ENCODE measurements around the gene SRSF7.
A peak's percentile ranks its signal among the peaks of the same experiment; 100 is the strongest.
"Not testable (repeated sequence)": the region's sequence is repeated elsewhere in the genome, so short reads cannot be mapped to it uniquely, and the experiment has no call there.

Gene SRSF7

DNA sequence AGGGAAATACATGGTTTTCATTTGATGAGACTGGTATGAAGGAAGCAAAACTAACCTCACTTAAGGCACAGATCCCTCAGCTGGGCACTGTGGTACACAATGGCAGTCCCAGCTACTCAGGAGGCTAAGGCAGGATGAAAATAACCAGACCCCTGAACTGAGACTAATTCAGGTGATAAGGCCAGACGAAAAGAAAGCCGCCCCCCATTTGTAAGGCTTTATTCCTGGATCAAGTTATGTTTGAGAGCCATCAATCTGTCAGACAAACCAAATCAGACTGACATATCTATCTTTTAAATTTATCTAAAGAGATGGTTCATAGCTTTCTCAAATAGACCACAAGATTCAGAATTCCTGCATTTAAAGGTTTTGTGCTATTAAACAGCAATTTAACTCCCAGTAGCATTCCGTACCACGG is 4.1 kb downstream of the SRSF7 start:
- no peak for ATAC-seq
- peaks cover 56% of the 10 kb centered on the region for H3K4me1 Mint-ChIP-seq
- no peaks in the 10 kb centered on the region for H3K27me3 Mint-ChIP-seq
- H3K9me3 Mint-ChIP-seq: no peaks in the 10 kb centered on the region
- H3K36me3 Mint-ChIP-seq: peaks cover 66% of the 10 kb centered on the region
- H3K4me3 Mint-ChIP-seq: no peak overlapping the region
- H3K27ac Mint-ChIP-seq: peak overlapping the region; percentile 99

DNA sequence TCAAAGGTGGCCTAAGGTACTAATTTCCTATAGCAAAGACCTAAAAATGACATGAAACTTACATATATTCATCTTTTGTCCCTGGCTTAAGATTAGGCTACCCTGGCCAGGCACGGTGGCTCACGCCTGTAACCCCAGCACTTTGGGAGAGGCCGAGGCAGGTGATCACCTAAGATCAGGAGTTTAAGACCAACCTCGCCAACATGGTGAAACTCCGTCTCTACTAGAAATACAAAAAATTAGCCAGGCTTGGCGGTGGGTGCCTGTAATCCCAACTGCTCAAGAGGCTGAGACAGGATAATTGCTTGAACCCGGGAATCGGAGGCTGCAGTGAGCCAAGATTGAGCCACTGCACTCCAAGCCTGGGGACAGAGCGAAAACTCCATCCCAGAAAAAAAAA is 5.9 kb downstream of the SRSF7 start:
- H3K9me3 Mint-ChIP-seq: no peaks in the 10 kb centered on the region
- no peak for ATAC-seq
- H3K27ac Mint-ChIP-seq: no peak overlapping the region
- H3K4me1 Mint-ChIP-seq: peaks cover 52% of the 10 kb centered on the region
- H3K27me3 Mint-ChIP-seq: no peaks in the 10 kb centered on the region
- H3K4me3 Mint-ChIP-seq: no peak overlapping the region
- peaks cover 57% of the 10 kb centered on the region for H3K36me3 Mint-ChIP-seq

DNA sequence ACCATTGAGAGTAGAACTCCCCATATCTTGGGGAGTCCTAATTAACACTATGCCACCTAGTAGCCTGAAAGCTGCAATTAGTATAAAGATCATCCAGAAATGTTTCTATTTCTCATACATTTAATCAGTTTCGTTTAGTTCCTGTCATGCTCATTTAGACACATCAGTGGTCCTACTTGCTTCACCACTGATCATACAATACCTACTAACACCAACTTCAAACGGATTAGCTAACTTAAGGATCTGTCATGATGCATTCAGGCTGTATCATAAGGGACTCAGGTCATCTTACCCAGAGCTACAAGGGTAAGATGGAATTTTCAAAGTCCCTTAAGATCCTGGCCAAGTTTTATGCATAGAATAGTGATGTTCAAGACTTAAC is 6.8 kb downstream of the SRSF7 start:
- Mint-ChIP-seq H3K4me1 (peaks cover 50% of the 10 kb centered on the region), H3K9me3 (no peaks in the 10 kb centered on the region), H3K27me3 (no peaks in the 10 kb centered on the region), H3K36me3 (peaks cover 57% of the 10 kb centered on the region), H3K4me3 (no peak overlapping the region), H3K27ac (no peak overlapping the region)
- ATAC-seq: no peak

DNA sequence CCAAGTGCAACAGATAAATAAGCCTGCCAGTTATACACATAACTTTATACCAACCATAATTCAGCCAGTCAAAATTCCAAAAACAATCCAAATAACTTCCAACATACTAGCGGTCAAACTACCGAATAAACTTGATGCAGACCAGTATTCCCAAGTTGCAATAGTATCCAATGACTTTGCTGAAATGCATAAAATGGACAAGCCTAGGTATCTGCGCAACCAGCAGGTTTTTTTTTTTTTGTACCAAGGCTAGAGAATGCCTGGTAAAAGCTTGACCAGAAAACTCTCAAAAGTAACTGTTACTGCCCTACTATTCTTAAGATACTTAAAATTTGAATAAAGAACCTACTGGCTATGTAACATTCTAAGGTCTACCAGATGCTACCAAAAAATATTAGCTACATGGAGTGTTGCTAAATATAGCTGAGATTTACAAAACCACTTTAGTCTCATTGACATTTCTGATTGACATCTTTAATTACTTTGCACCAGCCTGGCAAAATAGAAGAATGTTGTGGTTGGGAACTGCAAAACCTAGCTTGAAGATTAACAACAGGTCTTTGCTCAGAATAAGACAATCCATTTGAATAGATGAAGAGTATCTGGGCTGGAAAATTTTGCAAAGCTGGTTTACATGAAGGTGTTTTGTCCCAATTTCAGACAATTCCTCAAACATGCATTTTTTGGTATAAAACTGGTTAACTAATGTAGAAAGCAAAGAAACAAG is 7.3 kb downstream of the SRSF7 start:
- H3K27ac Mint-ChIP-seq: no peak overlapping the region
- H3K27me3 Mint-ChIP-seq: no peaks in the 10 kb centered on the region
- H3K4me3 Mint-ChIP-seq: no peak overlapping the region
- no peaks in the 10 kb centered on the region for H3K9me3 Mint-ChIP-seq
- H3K36me3 Mint-ChIP-seq: peaks cover 58% of the 10 kb centered on the region
- peaks cover 50% of the 10 kb centered on the region for H3K4me1 Mint-ChIP-seq
- ATAC-seq: no peak

DNA sequence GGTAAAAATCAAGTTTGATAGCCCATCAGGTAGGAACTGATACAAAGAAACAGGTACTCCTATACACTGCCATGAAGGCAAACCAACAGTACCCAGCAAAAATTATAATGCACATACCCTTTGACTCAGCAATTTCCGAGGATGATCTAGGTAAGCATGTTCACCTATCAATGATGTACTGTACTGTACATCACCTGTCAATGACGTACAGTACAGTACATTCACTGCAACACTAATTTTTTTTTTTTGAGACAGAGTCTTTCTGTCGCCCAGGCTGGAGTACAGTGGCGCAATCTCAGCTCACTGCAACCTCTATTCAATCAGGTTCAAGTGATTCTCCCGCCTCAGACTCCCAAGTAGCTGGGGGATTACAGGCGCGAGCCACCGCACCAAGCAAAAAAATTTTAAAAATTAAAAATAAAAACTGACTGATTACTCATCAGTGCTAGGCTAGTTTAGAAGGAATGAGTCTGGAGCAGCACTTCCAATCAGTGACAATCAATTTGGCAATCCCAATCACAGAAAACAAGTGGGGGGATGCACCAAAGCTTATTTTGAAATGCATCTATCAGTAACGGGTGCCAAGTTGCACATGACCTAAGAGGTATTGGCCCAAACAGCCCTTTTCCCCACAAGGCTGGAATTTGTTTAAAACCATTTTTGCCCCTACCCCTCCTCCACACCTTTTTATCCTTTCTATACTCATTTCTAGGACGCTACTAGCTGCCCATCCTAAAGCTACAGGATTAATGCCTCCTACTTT is 8.2 kb downstream of the SRSF7 start:
- Mint-ChIP-seq H3K27me3 (no peaks in the 10 kb centered on the region), H3K36me3 (peaks cover 58% of the 10 kb centered on the region), H3K4me1 (peaks cover 47% of the 10 kb centered on the region), H3K9me3 (no peaks in the 10 kb centered on the region), H3K27ac (no peak overlapping the region), H3K4me3 (no peak overlapping the region)
- no peak for ATAC-seq

DNA sequence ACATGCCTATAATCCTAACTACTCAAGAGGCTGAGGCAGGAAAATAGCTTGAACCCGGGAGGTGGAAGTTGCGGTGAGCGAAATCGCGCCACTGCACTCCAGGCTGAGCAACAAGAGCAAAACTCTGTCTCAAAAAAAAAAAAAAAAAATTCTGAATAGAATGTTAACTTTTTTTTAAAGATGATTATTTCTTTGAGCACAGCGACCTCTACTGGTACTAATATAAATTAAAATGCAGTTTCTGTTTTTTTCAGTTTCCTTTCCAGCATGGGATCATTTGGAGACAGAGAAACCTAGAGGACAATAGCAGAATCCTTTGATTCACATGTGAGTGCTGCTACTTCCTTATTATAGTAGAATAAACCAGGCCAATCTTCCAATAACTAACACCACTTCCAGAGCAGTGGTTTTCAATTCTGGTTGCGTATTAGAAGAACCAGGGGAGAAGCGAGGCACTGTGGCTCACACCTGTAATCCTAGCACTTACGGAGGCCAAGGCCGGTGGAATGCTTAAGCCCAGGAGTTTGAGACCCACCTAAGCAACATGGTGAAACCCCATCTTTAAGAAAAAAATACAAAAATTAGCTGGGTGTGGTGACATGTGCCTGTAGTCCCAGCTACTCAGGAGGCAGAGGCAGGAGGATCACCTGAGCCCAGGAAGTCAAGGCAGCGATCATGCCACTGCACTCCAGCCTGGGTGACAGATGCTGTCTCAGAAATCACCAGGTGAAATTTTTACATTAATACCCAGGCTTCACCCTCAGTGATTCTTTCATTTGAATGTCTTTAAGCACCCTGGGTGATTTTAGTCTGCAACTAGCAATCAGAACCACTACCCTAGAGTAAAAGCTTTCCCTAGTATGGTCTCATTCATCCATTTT is 10.1 kb downstream of the SRSF7 start:
- no peaks in the 10 kb centered on the region for H3K27me3 Mint-ChIP-seq
- H3K27ac Mint-ChIP-seq: no peak overlapping the region
- peaks cover 57% of the 10 kb centered on the region for H3K36me3 Mint-ChIP-seq
- peaks cover 29% of the 10 kb centered on the region for H3K4me1 Mint-ChIP-seq
- no peak overlapping the region for H3K4me3 Mint-ChIP-seq
- no peaks in the 10 kb centered on the region for H3K9me3 Mint-ChIP-seq
- ATAC-seq: no peak

DNA sequence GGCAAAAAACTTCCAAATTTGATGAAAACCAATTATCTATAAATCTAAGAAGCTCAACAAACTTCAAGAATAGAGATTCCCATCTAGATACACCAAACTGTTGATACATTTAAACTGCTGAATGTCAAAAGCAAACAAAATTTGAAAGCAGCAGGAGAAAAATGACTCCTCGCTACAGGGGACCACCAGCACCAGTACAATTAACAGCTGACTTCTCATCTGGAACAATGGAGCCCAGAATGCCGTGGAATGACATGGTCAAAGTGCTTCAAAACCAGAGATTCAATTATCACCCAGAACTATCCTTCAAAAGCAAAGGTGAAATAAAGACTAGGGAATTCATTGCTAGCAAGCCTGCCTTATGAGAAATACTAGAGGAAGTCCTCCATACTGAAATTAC is 11.6 kb downstream of the SRSF7 start:
- H3K36me3 Mint-ChIP-seq: peaks cover 49% of the 10 kb centered on the region
- peaks cover 18% of the 10 kb centered on the region for H3K4me1 Mint-ChIP-seq
- no peak for ATAC-seq
- no peak overlapping the region for H3K4me3 Mint-ChIP-seq
- H3K27me3 Mint-ChIP-seq: no peaks in the 10 kb centered on the region
- peak overlapping the region; percentile 30 for H3K27ac Mint-ChIP-seq
- H3K9me3 Mint-ChIP-seq: no peaks in the 10 kb centered on the region

DNA sequence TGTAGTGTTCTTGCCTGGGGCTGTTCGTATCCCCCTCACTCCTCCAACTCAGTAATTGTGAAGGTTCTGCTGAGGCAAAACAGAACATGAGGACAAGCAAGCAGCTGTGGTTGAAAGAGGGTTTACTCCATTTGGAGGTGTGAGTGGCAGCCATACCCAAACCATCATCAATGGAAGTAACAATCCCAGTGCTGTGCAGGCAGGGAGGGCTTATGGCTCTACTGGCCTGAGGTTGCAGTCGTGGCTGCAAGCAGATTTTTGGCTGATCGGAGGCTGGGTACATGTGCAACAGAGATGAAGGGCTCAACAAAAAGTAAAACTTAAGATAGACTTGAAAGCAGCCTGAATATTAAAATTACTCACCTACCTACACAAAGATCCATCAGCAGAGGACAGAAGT is 13.2 kb downstream of the SRSF7 start:
- Mint-ChIP-seq H3K9me3 (no peaks in the 10 kb centered on the region), H3K27me3 (no peaks in the 10 kb centered on the region), H3K4me1 (peaks cover 18% of the 10 kb centered on the region), H3K27ac (no peak overlapping the region), H3K4me3 (no peak overlapping the region), H3K36me3 (peaks cover 53% of the 10 kb centered on the region)
- no peak for ATAC-seq

DNA sequence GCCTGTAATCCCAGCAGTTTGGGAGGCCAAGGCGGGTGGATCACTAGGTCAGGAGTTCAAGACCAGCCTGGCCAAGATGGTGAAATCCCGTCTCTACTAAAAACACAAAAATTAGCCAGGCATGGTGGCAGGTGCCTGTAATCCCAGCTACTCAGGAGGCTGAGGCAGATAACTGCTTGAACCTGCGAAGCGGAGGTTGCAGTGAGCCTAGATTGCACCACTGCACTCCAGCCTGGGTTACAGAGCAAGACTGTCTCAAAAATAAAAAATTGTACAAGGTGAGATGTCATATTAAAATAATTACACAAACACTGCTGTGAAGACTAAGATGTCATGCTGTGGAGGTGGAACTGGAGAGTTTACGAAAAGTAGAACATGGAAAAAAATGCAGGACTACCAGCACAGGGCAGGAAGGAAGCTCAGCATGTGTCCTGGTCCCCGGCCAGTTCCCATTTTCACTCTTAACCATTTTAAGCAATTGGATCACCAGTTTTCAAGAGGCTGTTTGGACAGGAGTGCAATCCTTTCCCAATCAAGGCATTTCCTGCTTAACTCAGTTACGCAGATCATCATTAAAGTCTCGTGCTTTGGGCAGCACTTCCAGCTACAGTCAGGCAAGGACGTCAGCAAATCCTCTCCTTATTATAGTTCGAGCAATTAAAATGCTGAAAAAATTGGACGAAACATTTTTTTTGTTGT is 14.0 kb downstream of the SRSF7 start:
- ATAC-seq, H3K27me3 Mint-ChIP-seq, H3K9me3 Mint-ChIP-seq, H3K27ac Mint-ChIP-seq, H3K4me3 Mint-ChIP-seq: not testable (repeated sequence)
- H3K36me3 Mint-ChIP-seq: peaks cover 53% of the 10 kb centered on the region
- H3K4me1 Mint-ChIP-seq: peaks cover 18% of the 10 kb centered on the region

DNA sequence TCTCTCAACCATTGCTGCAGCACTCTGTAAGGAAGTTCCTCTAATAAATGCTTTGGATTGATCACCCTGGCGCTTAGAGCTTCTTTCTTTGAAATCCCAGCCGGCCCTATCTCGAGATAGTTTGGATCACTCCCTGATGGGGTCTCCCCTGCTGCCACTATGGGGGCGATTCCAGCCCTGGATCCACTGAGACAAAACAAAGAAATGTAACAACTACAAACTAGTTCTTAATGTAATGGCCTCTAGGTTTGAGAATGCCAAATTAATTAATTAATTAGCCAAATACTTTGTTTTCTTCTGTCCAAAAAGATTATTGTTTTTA is 15.2 kb downstream of the SRSF7 start:
- H3K9me3 Mint-ChIP-seq: no peaks in the 10 kb centered on the region
- ATAC-seq: no peak
- no peak overlapping the region for H3K4me3 Mint-ChIP-seq
- H3K36me3 Mint-ChIP-seq: peaks cover 61% of the 10 kb centered on the region
- H3K4me1 Mint-ChIP-seq: peaks cover 18% of the 10 kb centered on the region
- H3K27me3 Mint-ChIP-seq: no peaks in the 10 kb centered on the region
- H3K27ac Mint-ChIP-seq: no peak overlapping the region

DNA sequence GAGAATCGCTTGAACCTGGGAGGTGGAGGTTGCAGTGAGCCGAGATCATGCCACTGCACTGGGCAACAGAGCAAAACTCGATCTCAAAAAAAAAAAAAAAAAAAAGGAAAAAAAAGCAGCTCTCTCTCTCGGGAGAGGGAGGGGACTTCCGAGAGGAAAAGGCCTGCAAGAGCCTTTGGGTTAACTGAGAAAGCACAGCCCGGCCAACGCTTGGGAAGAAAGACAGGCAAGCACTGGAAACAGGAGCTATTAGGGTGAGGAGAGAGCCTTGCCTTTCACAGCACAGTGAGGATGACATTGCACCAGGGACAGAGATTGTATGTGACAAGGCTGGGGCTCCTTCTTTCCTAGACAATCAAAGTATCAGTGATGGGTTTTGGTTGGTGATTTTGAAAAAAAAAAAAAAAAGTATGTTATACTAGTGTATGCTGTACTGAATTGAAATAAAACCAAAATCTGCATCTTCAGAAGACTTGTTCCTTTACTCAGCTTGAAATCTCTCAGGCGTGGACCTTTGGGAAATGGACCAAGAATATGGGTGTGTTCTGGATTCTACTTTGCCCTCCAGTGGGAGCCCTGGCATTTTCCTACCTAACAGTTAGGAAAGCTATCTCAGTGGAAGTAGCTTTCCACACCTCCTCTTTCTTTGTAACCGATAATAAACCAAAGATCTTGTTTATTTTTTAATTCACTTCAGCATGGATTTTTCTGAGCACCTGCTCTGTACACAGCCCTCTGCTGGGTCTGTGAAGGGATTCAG is 16.7 kb downstream of the SRSF7 start:
- Mint-ChIP-seq H3K4me1 (peaks cover 12% of the 10 kb centered on the region), H3K36me3 (peaks cover 63% of the 10 kb centered on the region), H3K4me3 (no peak overlapping the region), H3K9me3 (no peaks in the 10 kb centered on the region), H3K27me3 (no peaks in the 10 kb centered on the region), H3K27ac (no peak overlapping the region)
- no peak for ATAC-seq

DNA sequence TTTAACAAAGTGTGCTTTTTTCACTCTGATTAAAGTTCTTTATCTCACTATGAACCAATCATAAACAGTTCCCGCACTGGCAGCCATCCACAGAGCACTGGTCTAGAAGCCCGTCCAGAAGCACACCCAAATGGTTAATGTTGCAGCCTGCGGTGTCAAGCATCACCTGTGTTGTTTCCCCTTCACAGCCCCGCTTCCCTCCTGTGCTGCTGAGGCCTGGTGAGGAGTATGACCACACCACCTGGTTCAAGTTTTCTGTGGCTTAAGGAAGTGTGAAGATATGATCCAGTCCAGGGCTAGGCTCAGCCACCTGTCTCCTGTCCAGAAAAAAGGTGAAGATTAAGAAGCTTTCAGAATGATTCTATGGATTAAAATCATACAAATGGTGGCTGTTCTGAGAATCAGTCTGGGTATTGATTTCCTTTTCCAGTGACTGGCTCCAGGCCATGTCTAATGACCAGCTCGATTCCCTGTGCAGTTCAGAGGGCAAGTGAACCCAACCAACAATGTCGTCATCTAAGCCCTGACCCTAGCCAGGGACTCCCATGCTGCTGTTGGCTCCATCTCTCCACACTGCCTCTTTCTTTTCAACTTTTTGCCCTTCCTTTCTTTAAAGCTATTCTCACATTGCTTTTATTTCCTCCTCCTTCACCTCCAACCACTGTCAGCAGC is 17.7 kb downstream of the SRSF7 start:
- ATAC-seq: no peak

DNA sequence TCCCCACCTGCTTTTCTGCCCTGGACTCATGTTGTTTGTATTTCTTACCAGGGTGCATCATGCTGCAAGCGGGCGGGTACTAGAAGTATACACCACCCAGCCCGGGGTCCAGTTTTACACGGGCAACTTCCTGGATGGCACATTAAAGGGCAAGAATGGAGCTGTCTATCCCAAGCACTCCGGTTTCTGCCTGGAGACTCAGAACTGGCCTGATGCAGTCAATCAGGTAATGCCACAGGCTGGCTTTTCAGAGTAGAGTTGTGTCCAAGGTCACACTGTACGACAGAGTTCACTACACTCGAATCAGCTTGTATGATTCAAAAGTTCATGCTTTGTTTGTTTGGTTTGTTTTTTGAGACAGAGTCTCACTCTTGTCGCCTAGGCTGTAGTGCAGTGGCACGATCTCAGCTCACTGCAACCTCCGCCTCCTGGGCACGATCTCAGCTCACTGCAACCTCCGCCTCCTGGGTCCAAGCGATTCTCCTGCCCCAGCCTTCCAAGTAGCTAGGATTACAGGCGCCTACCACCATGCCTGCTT is 19.4 kb downstream of the SRSF7 start:
- no peak overlapping the region for H3K27ac Mint-ChIP-seq
- no peak overlapping the region for H3K4me3 Mint-ChIP-seq
- H3K4me1 Mint-ChIP-seq: peaks cover 6% of the 10 kb centered on the region
- no peaks in the 10 kb centered on the region for H3K9me3 Mint-ChIP-seq
- H3K27me3 Mint-ChIP-seq: no peaks in the 10 kb centered on the region
- H3K36me3 Mint-ChIP-seq: peaks cover 40% of the 10 kb centered on the region
- ATAC-seq: no peak

More for the DNA sequence above, 17.7 kb downstream of the SRSF7 start:
- no peaks in the 10 kb centered on the region for H3K27me3 Mint-ChIP-seq
- H3K27ac Mint-ChIP-seq: no peak overlapping the region
- H3K4me3 Mint-ChIP-seq: no peak overlapping the region
- peaks cover 57% of the 10 kb centered on the region for H3K36me3 Mint-ChIP-seq
- no peaks in the 10 kb centered on the region for H3K9me3 Mint-ChIP-seq
- H3K4me1 Mint-ChIP-seq: peaks cover 8% of the 10 kb centered on the region

DNA sequence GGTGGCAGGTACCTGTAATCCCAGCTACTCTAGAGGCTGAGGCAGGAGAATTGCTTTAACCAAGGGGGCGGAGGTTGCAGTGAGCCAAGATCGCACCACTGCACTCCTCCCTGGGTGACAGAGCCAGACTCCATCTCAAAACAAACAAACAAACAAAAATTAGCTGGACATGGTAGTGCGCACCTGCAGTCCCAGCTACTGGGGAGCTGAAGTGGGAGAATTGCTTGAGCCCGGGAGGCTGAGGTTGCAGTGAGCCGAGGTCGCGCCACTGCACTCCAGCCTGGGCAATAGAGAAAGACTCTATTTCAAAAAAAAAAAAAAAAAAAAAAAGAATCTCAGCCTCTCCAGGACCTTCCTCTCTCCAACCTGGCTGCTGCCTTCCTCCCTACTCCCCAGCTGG is 20.1 kb downstream of the SRSF7 start:
- Mint-ChIP-seq H3K4me3 (no peak overlapping the region), H3K27ac (no peak overlapping the region), H3K4me1 (peaks cover 6% of the 10 kb centered on the region), H3K27me3 (no peaks in the 10 kb centered on the region), H3K36me3 (peaks cover 35% of the 10 kb centered on the region), H3K9me3 (no peaks in the 10 kb centered on the region)
- no peak for ATAC-seq
